CD4-positive, alpha-beta T cell (primary cell): ENCODE data around the gene FRMD5. TPM values are rescaled to one million over a fixed set of nuclear protein-coding genes. Genes with fewer than 3 reads are reported as not detected.

ENCODE experiments used
- ATAC-seq: fragments of 200-7000 bp; cut with Tn5 transposase; one replicate; pipeline ENCODE4 v1.10.0; 2022; ENCODE audit warnings: mild to moderate bottlenecking; ENCODE audit not compliant: poor library complexity
- CTCF ChIA-PET: fragments of 350-600 bp; sonication (Branson Sonifier 250); formaldehyde crosslinking; loops from one replicate; lab custom pipeline; 2021; ENCODE audit warnings: antibody characterized with exemption, inconsistent platforms; lab: Charles Lee
- POLR2A ChIA-PET: fragments of 350-600 bp; sonication (Branson Sonifier 250); formaldehyde crosslinking; loops from one replicate; lab custom pipeline; 2021; ENCODE audit warnings: antibody characterized with exemption, inconsistent platforms; lab: Charles Lee
- DNase-seq, 14 experiments: peaks; one replicate each; pipeline ENCODE4 v3.0.0-alpha.2; 2013 to 2020; ENCODE audit warnings: mixed read lengths in 2 of 14
- H3K27ac ChIP-seq, 2 donors: one replicate each; pipeline versions ENCODE4 v1.5.1 to v1.7.0; 2013; ENCODE audit warnings: low read length in 2 of 2, low read depth in 1 of 2, mild to moderate bottlenecking in 1 of 2
- H3K27me3 ChIP-seq, 2 experiments: 1 replicate in 1 of 2; 2 replicates in 1 of 2; pipeline versions ENCODE4 v1.6.1 to v1.7.0; 2013; ENCODE audit warnings: low read length in 2 of 2, control low read depth in 1 of 2, mild to moderate bottlenecking in 1 of 2, moderate library complexity in 1 of 2; ENCODE audit not compliant: insufficient read depth in 2 of 2, control insufficient read depth in 1 of 2
- H3K36me3 ChIP-seq: one replicate; pipeline ENCODE4 v1.6.1; 2013; ENCODE audit warnings: low read length, control low read depth; ENCODE audit not compliant: insufficient read depth
- H3K4me1 ChIP-seq: one replicate; pipeline ENCODE4 v1.6.1; 2013; ENCODE audit warnings: low read length, control low read depth; ENCODE audit not compliant: insufficient read depth
- H3K4me3 ChIP-seq: one replicate; pipeline ENCODE4 v1.5.1; 2013; ENCODE audit warnings: mild to moderate bottlenecking, low read length, moderate library complexity
- H3K9me3 ChIP-seq, 2 experiments: 1 replicate in 1 of 2; 2 replicates in 1 of 2; pipeline versions ENCODE4 v1.6.1 to v1.7.0; 2013; ENCODE audit warnings: low read length in 2 of 2, mild to moderate bottlenecking in 2 of 2, control low read depth in 1 of 2, moderate library complexity in 1 of 2; ENCODE audit not compliant: control insufficient read depth in 1 of 2, insufficient read depth in 1 of 2
- H3K27ac Mint-ChIP-seq: one replicate; pipeline ENCODE4 v1.8.0; 2020; ENCODE audit warnings: mixed read lengths
- H3K27me3 Mint-ChIP-seq: one replicate; pipeline ENCODE4 v1.8.0; 2021; ENCODE audit warnings: mixed read lengths
- H3K36me3 Mint-ChIP-seq: one replicate; pipeline ENCODE4 v1.8.0; 2021; ENCODE audit warnings: low read depth, mixed read lengths
- H3K4me1 Mint-ChIP-seq: one replicate; pipeline ENCODE4 v1.8.0; 2021; ENCODE audit warnings: low read depth, mixed read lengths
- H3K4me3 Mint-ChIP-seq: one replicate; pipeline ENCODE4 v1.8.0; 2020; ENCODE audit warnings: mild to moderate bottlenecking, mixed read lengths
- H3K9me3 Mint-ChIP-seq: one replicate; pipeline ENCODE4 v1.8.0; 2020; ENCODE audit warnings: mixed read lengths
- CTCF ChIP-seq: fragments of 200-600 bp; IDR thresholded peaks from one replicate; pipeline ENCODE4 v1.8.0; 2022; ENCODE audit warnings: antibody characterized with exemption, mild to moderate bottlenecking
- intact Hi-C, 2 experiments: fragments of 100-400 bp; cut with DNase I in 1 of 2; cut with micrococcal nuclease in 1 of 2; formaldehyde crosslinking; loops; one replicate each; pipeline versions ENCODE4 v1.15.1 to v1.9.0; 2023 to 2025; cut with DNase I, micrococcal nuclease
- total RNA-seq, 174 experiments: library from RNA in 2 of 174; stranded (reverse) in 2 of 174; gene quantifications; one replicate each; pipeline ENCODE4 v1.2.3 and lab custom pipeline; 2021 to 2026

The FRMD5 gene
- total RNA-seq, 2 experiments from 2014 or later, result not detected

- H3K27me3 Mint-ChIP-seq, result peaks cover 25% of the 10 kb centered on the region
- no peaks in the 10 kb centered on the region for H3K36me3 Mint-ChIP-seq
Observed at GRCh38 chr15:44125879-44126278, 69.2 kb downstream of the FRMD5 start.

GRCh38 chr15:44102675-44103254 is 92.3 kb downstream of the FRMD5 start:
- intact Hi-C loops, result no loop called here
- ATAC-seq (no peak), DNase-seq (no peak)
- Histone ChIP-seq H3K27ac (no peak overlapping the region), H3K4me3 (no peak overlapping the region), H3K4me1 (no peaks in the 10 kb centered on the region), H3K36me3 (no peaks in the 10 kb centered on the region), H3K27me3 (peaks cover 0 to 7% of the 10 kb centered on the region in 2 experiments), H3K9me3 (no peaks in the 10 kb centered on the region)
- Mint-ChIP-seq H3K4me1 (no peaks in the 10 kb centered on the region), H3K27ac (no peak overlapping the region), H3K27me3 (peaks cover 34% of the 10 kb centered on the region), H3K9me3 (no peaks in the 10 kb centered on the region), H3K36me3 (no peaks in the 10 kb centered on the region), H3K4me3 (no peak overlapping the region)
- no peak for TF ChIP-seq CTCF
- ChIA-PET POLR2A (no interaction called here), CTCF (no interaction called here)

More at GRCh38 chr15:44125879-44126278, 69.2 kb downstream of the FRMD5 start:
- H3K27ac ChIP-seq, result no peak overlapping the region
- no peaks in the 10 kb centered on the region for H3K9me3 ChIP-seq
- Mint-ChIP-seq H3K4me3 (no peak overlapping the region), H3K4me1 (no peaks in the 10 kb centered on the region), H3K27ac (no peak overlapping the region), H3K9me3 (no peaks in the 10 kb centered on the region)
- no peaks in the 10 kb centered on the region for H3K4me1 ChIP-seq
- no peak for ATAC-seq
- H3K4me3 ChIP-seq, result no peak overlapping the region
- POLR2A ChIA-PET, result no interaction called here
- H3K36me3 ChIP-seq, result no peaks in the 10 kb centered on the region
- CTCF ChIA-PET, result no interaction called here
- intact Hi-C loops, result no loop called here
- no peak for DNase-seq
- no peak for TF ChIP-seq CTCF
- peaks cover 4% of the 10 kb centered on the region in 2 experiments for H3K27me3 ChIP-seq

DNA sequence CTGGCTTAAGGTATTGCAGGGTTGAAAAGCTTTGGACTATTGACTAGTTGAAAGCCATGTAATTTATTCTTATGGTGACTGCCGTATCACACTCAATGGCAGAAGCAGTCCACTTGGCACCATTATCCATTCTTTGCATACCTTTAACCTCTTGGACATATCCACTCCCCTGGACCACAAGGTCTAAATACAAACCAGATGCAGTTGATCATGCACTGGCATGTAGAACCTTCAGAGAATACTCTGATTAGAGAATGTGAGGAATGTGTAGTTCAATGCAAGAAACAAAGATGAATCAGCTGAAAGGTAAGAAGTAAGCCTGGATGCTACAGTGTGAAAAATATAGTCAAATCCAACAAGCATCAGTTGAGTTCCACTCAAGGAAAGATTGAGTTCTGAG is 93.1 kb downstream of the FRMD5 start:
- TF ChIP-seq CTCF, result no peak
- H3K27ac Mint-ChIP-seq, result no peak overlapping the region
- DNase-seq (no peak), ATAC-seq (no peak)
- H3K27ac ChIP-seq, result no peak overlapping the region
- H3K27me3 Mint-ChIP-seq, result peaks cover 29% of the 10 kb centered on the region
- H3K27me3 ChIP-seq, result peaks cover 0 to 10% of the 10 kb centered on the region in 2 experiments
- no peak overlapping the region for H3K4me3 Mint-ChIP-seq
- POLR2A ChIA-PET, result no interaction called here
- H3K4me3 ChIP-seq, result no peak overlapping the region
- intact Hi-C loops, result no loop called here
- CTCF ChIA-PET, result no interaction called here
- H3K9me3 ChIP-seq, result no peaks in the 10 kb centered on the region
- no peaks in the 10 kb centered on the region for H3K4me1 Mint-ChIP-seq
- no peaks in the 10 kb centered on the region for H3K9me3 Mint-ChIP-seq
- no peaks in the 10 kb centered on the region for H3K36me3 ChIP-seq
- no peaks in the 10 kb centered on the region for H3K36me3 Mint-ChIP-seq
- no peaks in the 10 kb centered on the region for H3K4me1 ChIP-seq
